Measurements from ENCODE around the gene GPC6. TPM values are rescaled to one million over a fixed set of nuclear protein-coding genes. Genes with fewer than 3 reads are reported as not detected.

Gene GPC6
- total RNA-seq, 1 donor from 2014 or later, result 5.5 TPM

- FAIRE-seq (no peak), DNase-seq (ENCODE audit: low read depth) (no peak)
- TF ChIP-seq CTCF (IDR thresholded peaks at IDR 0.05; ENCODE audit: insufficient read depth, low read length, severe bottlenecking), result no peak
- Histone ChIP-seq H3K36me3 (ENCODE audit: control insufficient read depth, insufficient read depth, low read length) (no peaks in the 10 kb centered on the region), H3K27me3 (ENCODE audit: control insufficient read depth, insufficient read depth, low read length) (no peaks in the 10 kb centered on the region), H3K4me3 (ENCODE audit: low read depth, low read length) (no peak overlapping the region)
These were observed 754.9 kb downstream of the GPC6 start for GRCh38 chr13:93981426-93981977.

- DNase-seq (ENCODE audit: low read depth), result no peak
- Histone ChIP-seq H3K36me3 (ENCODE audit: control insufficient read depth, insufficient read depth, low read length) (no peaks in the 10 kb centered on the region), H3K4me3 (ENCODE audit: low read depth, low read length) (no peak overlapping the region), H3K27me3 (ENCODE audit: control insufficient read depth, insufficient read depth, low read length) (no peaks in the 10 kb centered on the region)
- FAIRE-seq, result no peak
- no peak for TF ChIP-seq CTCF (IDR thresholded peaks at IDR 0.05; ENCODE audit: insufficient read depth, low read length, severe bottlenecking)
These were observed 755.7 kb downstream of the GPC6 start for GRCh38 chr13:93982179-93982918.

- Histone ChIP-seq H3K4me3 (ENCODE audit: low read depth, low read length) (no peak overlapping the region), H3K36me3 (ENCODE audit: control insufficient read depth, insufficient read depth, low read length) (no peaks in the 10 kb centered on the region), H3K27me3 (ENCODE audit: control insufficient read depth, insufficient read depth, low read length) (no peaks in the 10 kb centered on the region)
- no peak for TF ChIP-seq CTCF (IDR thresholded peaks at IDR 0.05; ENCODE audit: insufficient read depth, low read length, severe bottlenecking)
- FAIRE-seq (no peak), DNase-seq (ENCODE audit: low read depth) (no peak)
These were observed 757.4 kb downstream of the GPC6 start for GRCh38 chr13:93984052-93984451.

- no peak for TF ChIP-seq CTCF (IDR thresholded peaks at IDR 0.05; ENCODE audit: insufficient read depth, low read length, severe bottlenecking)
- H3K4me3 ChIP-seq (ENCODE audit: low read depth, low read length), result no peak overlapping the region
- H3K27me3 ChIP-seq (ENCODE audit: control insufficient read depth, insufficient read depth, low read length), result no peaks in the 10 kb centered on the region
- DNase-seq (ENCODE audit: low read depth) (no peak), FAIRE-seq (no peak)
- H3K36me3 ChIP-seq (ENCODE audit: control insufficient read depth, insufficient read depth, low read length), result no peaks in the 10 kb centered on the region
These were observed 758.3 kb downstream of the GPC6 start for GRCh38 chr13:93984876-93985275.

GRCh38 chr13:93987458-93987857 lies 760.9 kb downstream of the GPC6 start:
- DNase-seq (ENCODE audit: low read depth) (no peak), FAIRE-seq (no peak)
- Histone ChIP-seq H3K4me3 (ENCODE audit: low read depth, low read length) (no peak overlapping the region), H3K36me3 (ENCODE audit: control insufficient read depth, insufficient read depth, low read length) (no peaks in the 10 kb centered on the region), H3K27me3 (ENCODE audit: control insufficient read depth, insufficient read depth, low read length) (no peaks in the 10 kb centered on the region)
- no peak for TF ChIP-seq CTCF (IDR thresholded peaks at IDR 0.05; ENCODE audit: insufficient read depth, low read length, severe bottlenecking)
